Breast epithelium (tissue), 3 donors: ENCODE data around the gene PDK1.

Experiments
- POLR2A ChIP-seq: fragments of 450-650 bp; IDR thresholded peaks from one replicate; pipeline ENCODE4 v1.6.1; 2016; ENCODE audit warnings: antibody characterized with exemption, mild to moderate bottlenecking, moderate library complexity
- POLR2AphosphoS5 ChIP-seq, 3 donors: sonication (generic); formaldehyde crosslinking; IDR thresholded peaks; one replicate each; pipeline ENCODE4 v1.6.1; 2017; ENCODE audit warnings: antibody characterized with exemption in 3 of 3
- TF ChIP-seq, protein P1 (sequence below), 3 donors: fragments of 450-650 bp; IDR thresholded peaks; one replicate each; pipeline ENCODE4 v1.5.1; 2016 to 2017; ENCODE audit warnings: antibody characterized with exemption in 3 of 3, mild to moderate bottlenecking in 3 of 3, moderate library complexity in 3 of 3

DNA sequence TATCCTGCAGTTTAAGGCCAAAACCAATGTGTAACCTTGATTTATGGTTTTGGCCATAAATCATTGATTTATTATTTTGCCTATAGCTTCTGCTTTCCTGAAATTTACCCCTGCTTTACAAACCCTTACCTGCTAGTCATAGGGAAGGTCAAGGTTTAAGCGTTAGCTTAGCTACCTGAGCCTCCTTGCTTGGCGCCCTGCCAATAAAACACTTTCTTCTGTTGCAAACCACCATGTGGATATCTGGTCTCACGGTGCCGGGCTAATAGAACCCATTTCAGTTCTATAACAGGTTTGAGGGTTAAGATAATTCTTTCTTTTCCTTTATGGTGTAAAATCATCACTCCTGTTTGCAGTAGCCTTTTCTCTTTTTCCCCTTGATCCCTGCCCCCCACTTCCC lies 72.2 kb downstream of the PDK1 start:
- TF ChIP-seq POLR2AphosphoS5 (IDR thresholded peaks at IDR 0.05), result no peak
- TF ChIP-seq, protein P1, sequence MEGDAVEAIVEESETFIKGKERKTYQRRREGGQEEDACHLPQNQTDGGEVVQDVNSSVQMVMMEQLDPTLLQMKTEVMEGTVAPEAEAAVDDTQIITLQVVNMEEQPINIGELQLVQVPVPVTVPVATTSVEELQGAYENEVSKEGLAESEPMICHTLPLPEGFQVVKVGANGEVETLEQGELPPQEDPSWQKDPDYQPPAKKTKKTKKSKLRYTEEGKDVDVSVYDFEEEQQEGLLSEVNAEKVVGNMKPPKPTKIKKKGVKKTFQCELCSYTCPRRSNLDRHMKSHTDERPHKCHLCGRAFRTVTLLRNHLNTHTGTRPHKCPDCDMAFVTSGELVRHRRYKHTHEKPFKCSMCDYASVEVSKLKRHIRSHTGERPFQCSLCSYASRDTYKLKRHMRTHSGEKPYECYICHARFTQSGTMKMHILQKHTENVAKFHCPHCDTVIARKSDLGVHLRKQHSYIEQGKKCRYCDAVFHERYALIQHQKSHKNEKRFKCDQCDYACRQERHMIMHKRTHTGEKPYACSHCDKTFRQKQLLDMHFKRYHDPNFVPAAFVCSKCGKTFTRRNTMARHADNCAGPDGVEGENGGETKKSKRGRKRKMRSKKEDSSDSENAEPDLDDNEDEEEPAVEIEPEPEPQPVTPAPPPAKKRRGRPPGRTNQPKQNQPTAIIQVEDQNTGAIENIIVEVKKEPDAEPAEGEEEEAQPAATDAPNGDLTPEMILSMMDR (IDR thresholded peaks at IDR 0.05), result no peak
- TF ChIP-seq POLR2A, result no peak
